RPMI7951 (cell line): ENCODE data around the gene AP3D1. TPM values are rescaled to one million over a fixed set of nuclear protein-coding genes. Genes with fewer than 3 reads are reported as not detected.

ENCODE experiments used
- DNase-seq: peaks from one replicate; pipeline ENCODE4 v3.0.0-alpha.2; 2012; ENCODE audit warnings: low read depth
- total RNA-seq: library from RNA; depleted of rRNA; stranded (reverse); fragments of >200 nt; shearing (Covaris generic); gene quantifications from 2 replicates; pipeline ENCODE4 v1.2.3, GENCODE V29; 2014; rRNA removed

Gene AP3D1
- total RNA-seq, 1 experiment from 2014 or later: 50.0 TPM

GRCh38 chr19:2061495-2062388, 89.6 kb downstream of the AP3D1 start:
- DNase-seq: peak; percentile 97

DNA sequence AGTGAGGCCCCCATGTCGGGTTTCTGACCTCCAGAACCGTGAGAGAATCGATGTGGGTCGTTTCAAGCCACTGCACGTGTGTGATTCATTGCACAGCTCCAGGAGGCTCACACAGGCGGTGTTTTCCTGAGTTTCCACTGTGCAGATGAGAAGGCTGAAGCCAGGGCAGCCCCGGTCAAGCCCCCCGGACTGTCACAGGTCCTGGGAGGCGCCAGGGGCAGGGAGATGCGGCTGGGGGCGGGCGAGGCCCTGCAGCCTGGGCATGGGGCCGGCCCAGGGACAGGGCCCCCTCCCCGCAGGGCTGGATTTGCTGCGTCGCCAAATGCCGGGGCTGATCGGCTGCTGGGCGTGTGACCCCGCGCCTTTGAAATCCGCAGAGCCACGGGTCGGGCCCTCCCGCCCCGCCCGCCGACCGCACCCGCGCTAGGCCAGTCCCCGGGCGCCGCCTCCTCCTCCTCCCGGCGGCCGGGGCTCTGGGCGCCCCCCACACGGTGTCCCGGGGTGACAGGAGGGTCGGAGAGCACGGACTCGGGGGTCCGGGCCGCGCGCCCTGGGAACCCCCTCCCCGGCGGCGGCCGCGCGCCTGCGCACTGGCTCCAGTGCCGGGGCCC, 90.4 kb downstream of the AP3D1 start:
- DNase-seq: peak; percentile 79

- peak; percentile 88 for DNase-seq
Measured at GRCh38 chr19:2059422-2060201, 91.8 kb downstream of the AP3D1 start.

- no peak for DNase-seq
Measured at GRCh38 chr19:2058570-2059421, 92.6 kb downstream of the AP3D1 start.

DNA sequence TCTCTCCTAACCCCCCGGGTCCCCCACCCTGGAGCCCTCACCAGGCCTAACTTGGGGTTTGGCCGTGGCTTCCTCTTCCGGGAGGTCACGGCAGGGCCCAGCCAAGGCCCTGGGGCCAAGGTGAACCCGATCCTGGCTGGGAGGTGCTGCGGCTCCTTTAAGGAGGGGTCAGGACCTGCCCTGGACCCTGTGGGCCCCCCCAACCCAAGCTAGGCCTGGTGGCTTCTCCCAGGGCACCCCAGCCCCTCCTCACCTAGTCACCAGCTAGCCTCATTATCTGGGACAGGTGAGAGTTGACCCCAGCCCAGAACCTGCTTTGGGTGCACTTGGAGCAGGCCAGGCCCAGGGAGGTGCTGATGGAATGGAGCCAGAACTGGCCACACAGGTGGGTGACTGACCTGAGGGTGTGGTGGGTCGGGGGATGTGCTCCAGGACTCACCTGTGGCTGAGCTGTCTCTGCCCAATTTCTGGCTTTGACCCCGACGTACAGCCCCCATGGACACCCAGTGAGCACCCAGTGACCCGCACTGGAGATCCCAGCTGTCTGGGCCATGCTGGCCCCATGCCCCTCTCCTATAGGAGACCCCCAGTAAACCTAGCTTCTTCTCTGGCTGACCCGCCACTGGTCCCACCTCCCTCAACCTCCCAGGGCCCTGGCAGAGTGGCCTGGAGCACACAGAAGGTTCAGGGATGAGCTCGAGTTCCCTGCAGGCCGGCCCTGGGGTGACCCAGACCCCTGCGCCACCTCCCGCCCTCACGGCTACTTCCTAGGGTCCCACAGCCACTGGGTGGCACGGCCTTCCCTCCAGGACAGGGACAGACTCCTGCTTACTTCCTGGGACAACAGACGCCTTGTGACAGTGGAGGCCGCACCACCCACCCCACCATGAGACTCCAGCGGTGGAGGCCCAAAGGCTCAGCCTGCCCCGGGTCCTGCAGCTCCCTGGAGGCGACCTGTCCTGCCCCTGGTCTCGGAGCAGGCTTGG, 93.6 kb downstream of the AP3D1 start:
- no peak for DNase-seq

DNA sequence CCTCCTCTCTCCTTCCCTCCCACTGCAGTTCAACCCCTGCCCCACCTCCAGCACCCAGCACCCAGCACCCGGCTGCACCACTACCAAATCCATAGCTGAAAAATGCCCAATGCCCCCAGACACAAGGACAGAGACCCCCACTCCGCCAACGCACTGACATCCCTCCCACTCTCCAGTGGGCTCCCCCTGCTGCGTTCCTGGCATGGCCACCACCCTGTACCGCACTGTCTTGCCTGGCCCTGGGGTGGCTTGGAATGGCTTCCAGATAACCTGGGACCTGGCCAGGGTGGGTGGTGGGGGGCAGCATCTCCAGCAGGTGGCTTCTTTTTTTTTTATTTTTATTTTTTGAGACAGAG, 94.6 kb downstream of the AP3D1 start:
- no peak for DNase-seq

GRCh38 chr19:2055931-2056836, 95.2 kb downstream of the AP3D1 start:
- DNase-seq: peak; percentile 74

DNA sequence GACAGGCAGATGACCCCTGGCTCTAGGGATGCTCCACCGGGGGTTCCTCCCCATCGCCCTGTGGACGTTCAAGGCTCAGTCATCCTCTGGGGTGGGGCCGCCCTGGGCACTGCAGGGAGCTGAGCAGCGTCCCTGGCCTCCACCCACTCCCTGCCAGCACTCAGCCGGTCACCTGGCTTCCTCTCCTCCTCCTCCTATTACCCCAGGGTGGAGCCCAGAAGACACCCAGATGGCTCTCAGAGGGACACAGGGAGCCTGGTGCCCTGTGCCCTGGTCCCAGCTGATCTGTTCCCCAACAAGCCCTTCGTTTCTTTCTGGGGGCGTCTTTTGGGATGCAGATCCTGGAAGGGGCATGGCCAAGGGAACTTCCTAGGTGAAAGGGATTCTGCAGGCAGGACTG, 96.6 kb downstream of the AP3D1 start:
- DNase-seq: no peak

DNA sequence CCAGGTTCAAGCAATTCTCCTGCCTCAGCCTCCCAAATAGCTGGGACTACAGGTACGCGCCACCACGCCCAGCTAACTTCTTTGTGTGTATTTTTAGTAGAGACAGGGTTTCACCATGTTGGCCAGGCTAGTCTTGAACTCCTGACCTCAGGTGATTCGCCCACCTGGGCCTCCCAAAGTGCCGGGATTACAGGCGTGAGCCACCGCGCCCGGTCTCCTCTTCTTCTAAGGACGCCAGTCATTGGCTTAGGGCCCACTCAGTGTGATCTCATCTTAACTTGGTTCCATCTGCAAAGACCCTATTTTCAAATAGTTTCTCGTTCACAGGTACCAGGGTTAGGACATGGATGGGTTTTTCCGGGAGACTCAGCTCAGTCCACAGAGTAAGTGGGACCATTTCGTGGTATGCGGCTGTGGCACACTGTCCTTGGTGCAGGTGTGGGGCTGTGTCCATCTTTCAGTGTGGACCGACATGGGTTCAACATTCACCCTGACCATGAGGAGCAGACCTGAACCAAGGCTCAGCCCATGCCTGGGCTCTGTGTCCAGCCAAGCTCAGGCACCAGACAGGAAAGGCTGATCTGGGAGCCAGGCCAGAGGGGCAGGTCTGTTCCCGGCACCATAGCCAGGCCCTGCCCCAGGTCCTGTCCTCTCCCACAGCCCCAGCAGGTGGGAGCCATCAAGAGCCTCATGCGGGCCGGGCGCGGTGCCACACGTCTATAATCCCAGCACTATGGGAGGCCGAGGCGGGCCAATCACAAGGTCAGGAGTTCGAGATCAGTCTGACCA, 97.6 kb downstream of the AP3D1 start:
- DNase-seq: no peak

DNA sequence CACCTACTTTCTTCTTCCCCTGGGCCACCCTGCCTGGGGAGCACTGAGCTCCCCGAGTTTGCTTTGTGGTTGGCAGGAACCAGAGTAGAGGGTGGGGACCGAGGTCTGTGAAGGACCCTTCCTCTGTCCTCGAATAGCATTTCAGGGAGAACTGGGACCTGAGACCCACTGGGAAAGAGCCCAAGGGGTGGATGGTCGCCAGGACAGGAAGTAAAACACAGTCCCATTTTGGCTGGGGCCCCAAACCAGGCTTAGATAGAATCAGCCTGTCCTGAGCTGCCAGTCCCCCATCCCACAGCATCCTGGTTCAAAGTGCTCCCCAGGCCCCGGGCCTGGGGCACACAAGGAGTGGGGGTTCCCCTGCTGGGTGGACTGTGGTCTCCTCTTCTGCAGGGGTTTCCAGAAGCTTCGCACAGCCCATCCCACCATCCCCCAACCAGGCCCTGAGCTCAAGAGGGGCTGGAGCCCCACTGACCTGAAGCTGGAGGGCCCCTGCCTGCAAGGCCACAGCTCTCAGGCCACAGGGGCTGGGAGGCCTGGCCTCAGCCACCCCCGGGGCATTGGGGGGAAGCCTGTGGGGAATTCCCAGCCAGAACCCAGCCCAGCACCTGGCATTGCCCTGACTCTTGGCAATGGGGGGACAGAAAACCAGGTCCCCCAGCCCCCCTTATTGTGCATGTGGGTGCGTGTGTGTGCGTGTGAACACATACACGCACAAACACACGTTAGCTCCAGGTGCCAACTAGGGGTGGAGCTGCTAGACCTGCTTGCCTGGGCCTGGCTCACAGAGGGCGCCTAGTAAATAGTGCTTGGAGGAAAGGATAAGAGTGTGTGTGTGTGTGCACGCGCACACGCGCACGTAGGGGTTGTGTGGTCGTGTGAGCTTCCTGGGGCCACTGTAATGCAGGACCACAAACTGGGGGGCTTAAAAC, 99.3 kb downstream of the AP3D1 start:
- DNase-seq: peak; percentile 34

DNA sequence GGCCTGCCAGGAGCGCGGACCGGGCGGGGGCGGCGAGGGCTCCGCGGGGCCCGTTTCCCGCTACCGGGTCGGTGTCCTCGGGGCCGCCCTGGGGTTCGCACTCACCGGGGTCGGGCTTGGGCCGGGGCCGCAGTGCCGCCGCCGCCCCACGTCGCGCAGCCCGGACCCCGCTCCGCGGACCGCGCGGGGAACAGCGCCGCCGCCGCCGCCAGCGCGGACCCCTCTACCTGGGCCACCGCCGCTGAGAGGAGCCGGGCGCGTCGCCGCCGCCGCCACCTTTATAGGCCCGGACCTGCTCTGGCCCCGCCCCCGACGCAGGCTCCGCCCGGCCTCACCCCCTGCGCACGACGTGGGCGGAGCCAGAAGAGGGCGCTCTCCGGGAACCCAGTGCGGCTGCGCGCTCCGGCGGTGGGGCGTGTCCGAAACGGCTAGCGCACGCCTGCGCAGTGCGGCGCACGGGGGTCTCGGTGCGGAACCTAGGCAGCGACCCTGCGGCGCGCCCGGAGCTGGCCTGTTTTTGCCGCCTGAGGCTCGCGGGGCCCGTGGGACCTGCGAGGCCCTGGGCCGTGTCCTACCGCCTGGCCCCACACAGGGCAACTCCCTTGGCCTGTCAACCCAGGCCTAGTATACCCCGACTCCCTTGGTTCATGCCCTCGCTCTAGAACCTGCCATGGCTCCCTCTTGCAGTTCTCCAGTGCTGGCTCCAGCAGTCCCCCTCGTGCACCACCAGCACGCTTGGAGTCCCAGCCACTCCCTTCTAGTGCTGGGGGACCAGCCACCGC, 100.2 kb downstream of the AP3D1 start, which contains the start of gene MKNK2:
Gene MKNK2 (minus strand): TSS at position 254 of the 782 bp plus-strand sequence. CDS start 393 bp downstream, outside the sequence.
- peak; percentile 75 for DNase-seq

Other genes with a start within 250 kb of the AP3D1 start
- 1.3 and 2.4 TPM in 2 replicates for gene ADAT3, start 246.2 kb downstream of the AP3D1 start, total RNA-seq
- gene SCAMP4, start 246.2 kb downstream of the AP3D1 start, total RNA-seq: 55.2 and 67.9 TPM in 2 replicates
- 38.6 and 45.4 TPM in 2 replicates for gene CSNK1G2, start 210.4 kb downstream of the AP3D1 start, total RNA-seq
- gene BTBD2, start 135.9 kb downstream of the AP3D1 start, total RNA-seq: 37.0 and 42.1 TPM in 2 replicates
- gene MKNK2, start 100.3 kb downstream of the AP3D1 start, total RNA-seq: 52.0 and 54.4 TPM in 2 replicates
- gene MOB3A, start 55.2 kb downstream of the AP3D1 start, total RNA-seq: 24.2 and 26.6 TPM in 2 replicates
- gene IZUMO4, start 54.7 kb downstream of the AP3D1 start, total RNA-seq: 1.4 and 2.2 TPM in 2 replicates
- gene DOT1L, start 12.4 kb upstream of the AP3D1 start, total RNA-seq: 3.6 and 5.6 TPM in 2 replicates
- gene PLEKHJ1, start 84.8 kb upstream of the AP3D1 start, total RNA-seq: 60.0 and 71.2 TPM in 2 replicates
- gene SF3A2, start 85.3 kb upstream of the AP3D1 start, total RNA-seq: 18.9 and 24.7 TPM in 2 replicates
- gene AMH, start 97.8 kb upstream of the AP3D1 start, total RNA-seq: 0.48 TPM in 1 of 2 replicates, not detected in the other
- gene JSRP1, start 104.9 kb upstream of the AP3D1 start, total RNA-seq: not detected in 2 replicates
- 0.20 and 0.24 TPM in 2 replicates for gene PEAK3, start 130.6 kb upstream of the AP3D1 start, total RNA-seq
- 0.10 TPM in 1 of 2 replicates, not detected in the other for gene LINGO3, start 156.6 kb upstream of the AP3D1 start, total RNA-seq
- 343 and 390 TPM in 2 replicates for gene LSM7, start 177.0 kb upstream of the AP3D1 start, total RNA-seq
- gene SPPL2B, start 177.1 kb upstream of the AP3D1 start, total RNA-seq: 12.1 and 15.1 TPM in 2 replicates
- 0.10 TPM in 1 of 2 replicates, not detected in the other for gene TMPRSS9, start 208.7 kb upstream of the AP3D1 start, total RNA-seq